Endodermal cell (in vitro differentiated cells): ENCODE measurements around the gene CIC. TPM values are rescaled to one million over a fixed set of nuclear protein-coding genes. Genes with fewer than 3 reads are reported as not detected.

Experiments used
- DNase-seq: peaks from one replicate; pipeline ENCODE4 v3.0.0-alpha.2; 2017
- H3K27ac ChIP-seq: 2 replicates; pipeline ENCODE4 v1.5.1; 2013; ENCODE audit warnings: mild to moderate bottlenecking, low read depth, low read length, moderate library complexity
- H3K27me3 ChIP-seq: 2 replicates; pipeline ENCODE4 v1.6.1; 2013; ENCODE audit warnings: mild to moderate bottlenecking, low read length, moderate library complexity; ENCODE audit not compliant: insufficient read depth, control insufficient read depth, poor library complexity, severe bottlenecking
- H3K36me3 ChIP-seq: 2 replicates; pipeline ENCODE4 v1.7.0; 2013; ENCODE audit warnings: mild to moderate bottlenecking, low read length, moderate library complexity; ENCODE audit not compliant: control insufficient read depth, insufficient read depth
- H3K4me1 ChIP-seq: one replicate; pipeline ENCODE4 v1.7.0; 2013; ENCODE audit warnings: low read length; ENCODE audit not compliant: control insufficient read depth, insufficient read depth
- H3K4me3 ChIP-seq: 2 replicates; pipeline ENCODE4 v1.5.1; 2013; ENCODE audit warnings: mild to moderate bottlenecking, low read length, moderate library complexity
- H3K9ac ChIP-seq: 2 replicates; pipeline ENCODE4 v1.6.1; 2013; ENCODE audit warnings: mild to moderate bottlenecking, low read length, moderate library complexity; ENCODE audit not compliant: poor library complexity, severe bottlenecking; ENCODE audit errors: extremely low read depth
- H3K9me3 ChIP-seq: 2 replicates; pipeline ENCODE4 v1.6.1; 2013; ENCODE audit warnings: mild to moderate bottlenecking, low read length, moderate library complexity; ENCODE audit not compliant: control insufficient read depth
- H3K27ac Mint-ChIP-seq: 2 replicates; pipeline ENCODE4 v1.8.0; 2020; ENCODE audit warnings: mixed read lengths
- H3K27me3 Mint-ChIP-seq: 2 replicates; pipeline ENCODE4 v1.8.0; 2021; ENCODE audit warnings: mild to moderate bottlenecking, mixed read lengths; ENCODE audit not compliant: insufficient read depth
- H3K36me3 Mint-ChIP-seq: 2 replicates; pipeline ENCODE4 v1.8.0; 2020; ENCODE audit warnings: low read depth, mixed read lengths
- H3K4me1 Mint-ChIP-seq: 2 replicates; pipeline ENCODE4 v1.8.0; 2020; ENCODE audit warnings: mixed read lengths
- H3K4me3 Mint-ChIP-seq: 2 replicates; pipeline ENCODE4 v1.8.0; 2020; ENCODE audit warnings: mild to moderate bottlenecking, moderate library complexity, mixed read lengths
- H3K9me3 Mint-ChIP-seq: 2 replicates; pipeline ENCODE4 v1.8.0; 2020; ENCODE audit warnings: mild to moderate bottlenecking, mixed read lengths
- WGBS, 2 experiments: methylation state at CpG; one replicate each; pipeline versions ENCODE4 v1.1.5 to v1.1.7; 2013; ENCODE audit warnings: missing lambda C conversion rate in 2 of 2, mixed read lengths in 1 of 2; ENCODE audit not compliant: insufficient coverage in 1 of 2, insufficient read length in 1 of 2; 5-methylcytosine and 5-hydroxymethylcytosine counted together
- total RNA-seq, 2 donors: library from RNA; stranded (reverse); fragmentation: NEBNext Ultra II Directional in 1 of 2; extraction: Animal tissue kit (Norgen Biotek cat#: 25700) in 1 of 2; gene quantifications; 2 replicates in 1 of 2; 3 replicates in 1 of 2; pipeline ENCODE4 v1.2.1, GENCODE V29; 2021
- TF ChIP-seq, protein P1 (sequence below): fragments of 200-600 bp; sonication (generic); conservative IDR thresholded peaks from 2 replicates; pipeline ENCODE4 v1.5.0; 2021; ENCODE audit warnings: antibody characterized with exemption, mild to moderate bottlenecking

The CIC gene
- total RNA-seq, 2 donors from 2014 or later, result 48.6 to 57.6 TPM

GRCh38 chr19:42250183-42250665 is 18.8 kb upstream of the CIC start:
- H3K36me3 Mint-ChIP-seq, result peaks cover 15% of the 10 kb centered on the region
- no peaks in the 10 kb centered on the region for H3K9me3 Mint-ChIP-seq
- Histone ChIP-seq H3K27me3 (no peaks in the 10 kb centered on the region), H3K9me3 (no peaks in the 10 kb centered on the region), H3K36me3 (peaks cover 15% of the 10 kb centered on the region), H3K4me3 (no peak overlapping the region), H3K27ac (no peak overlapping the region), H3K9ac (no peak overlapping the region), H3K4me1 (no peaks in the 10 kb centered on the region)
- 94 to 96% methylated on average over 11 to 15 of the region's 15 CpGs for WGBS, 2 experiments
- TF ChIP-seq, protein P1, sequence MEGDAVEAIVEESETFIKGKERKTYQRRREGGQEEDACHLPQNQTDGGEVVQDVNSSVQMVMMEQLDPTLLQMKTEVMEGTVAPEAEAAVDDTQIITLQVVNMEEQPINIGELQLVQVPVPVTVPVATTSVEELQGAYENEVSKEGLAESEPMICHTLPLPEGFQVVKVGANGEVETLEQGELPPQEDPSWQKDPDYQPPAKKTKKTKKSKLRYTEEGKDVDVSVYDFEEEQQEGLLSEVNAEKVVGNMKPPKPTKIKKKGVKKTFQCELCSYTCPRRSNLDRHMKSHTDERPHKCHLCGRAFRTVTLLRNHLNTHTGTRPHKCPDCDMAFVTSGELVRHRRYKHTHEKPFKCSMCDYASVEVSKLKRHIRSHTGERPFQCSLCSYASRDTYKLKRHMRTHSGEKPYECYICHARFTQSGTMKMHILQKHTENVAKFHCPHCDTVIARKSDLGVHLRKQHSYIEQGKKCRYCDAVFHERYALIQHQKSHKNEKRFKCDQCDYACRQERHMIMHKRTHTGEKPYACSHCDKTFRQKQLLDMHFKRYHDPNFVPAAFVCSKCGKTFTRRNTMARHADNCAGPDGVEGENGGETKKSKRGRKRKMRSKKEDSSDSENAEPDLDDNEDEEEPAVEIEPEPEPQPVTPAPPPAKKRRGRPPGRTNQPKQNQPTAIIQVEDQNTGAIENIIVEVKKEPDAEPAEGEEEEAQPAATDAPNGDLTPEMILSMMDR, result no peak
- DNase-seq, result no peak
- H3K27ac Mint-ChIP-seq, result no peak overlapping the region
- H3K4me3 Mint-ChIP-seq, result no peak overlapping the region
- peaks cover 15% of the 10 kb centered on the region for H3K4me1 Mint-ChIP-seq
- no peaks in the 10 kb centered on the region for H3K27me3 Mint-ChIP-seq

GRCh38 chr19:42250666-42251531 is 18.2 kb upstream of the CIC start:
- peaks cover 17% of the 10 kb centered on the region for H3K4me1 Mint-ChIP-seq
- H3K36me3 Mint-ChIP-seq, result peaks cover 15% of the 10 kb centered on the region
- no peak overlapping the region for H3K27ac Mint-ChIP-seq
- H3K9me3 ChIP-seq, result no peaks in the 10 kb centered on the region
- peaks cover 15% of the 10 kb centered on the region for H3K36me3 ChIP-seq
- WGBS, 2 experiments, result 70 to 92% methylated on average over 2 to 18 of the region's 19 CpGs
- no peak overlapping the region for H3K27ac ChIP-seq
- TF ChIP-seq, protein P1, result no peak
- DNase-seq, result no peak
- no peak overlapping the region for H3K4me3 ChIP-seq
- H3K4me1 ChIP-seq, result no peaks in the 10 kb centered on the region
- H3K9me3 Mint-ChIP-seq, result no peaks in the 10 kb centered on the region
- no peaks in the 10 kb centered on the region for H3K27me3 Mint-ChIP-seq
- no peaks in the 10 kb centered on the region for H3K27me3 ChIP-seq
- H3K4me3 Mint-ChIP-seq, result no peak overlapping the region
- no peak overlapping the region for H3K9ac ChIP-seq

GRCh38 chr19:42251572-42252358 is 17.3 kb upstream of the CIC start:
- TF ChIP-seq, protein P1, result no peak

More at GRCh38 chr19:42251572-42252358, 17.3 kb upstream of the CIC start:
- Histone ChIP-seq H3K9ac (no peak overlapping the region), H3K4me1 (no peaks in the 10 kb centered on the region), H3K4me3 (peak overlapping the region; percentile 66), H3K9me3 (no peaks in the 10 kb centered on the region), H3K36me3 (peaks cover 15% of the 10 kb centered on the region), H3K27ac (no peak overlapping the region), H3K27me3 (no peaks in the 10 kb centered on the region)
- DNase-seq, result no peak
- Mint-ChIP-seq H3K27ac (peak overlapping the region; percentile 88), H3K36me3 (peaks cover 15% of the 10 kb centered on the region), H3K4me3 (peak overlapping the region; percentile 90), H3K9me3 (no peaks in the 10 kb centered on the region), H3K27me3 (no peaks in the 10 kb centered on the region), H3K4me1 (peaks cover 21% of the 10 kb centered on the region)
- WGBS, 2 experiments, result 98 to 100% methylated on average over 3 to 4 of the region's 4 CpGs
